BLaER1 (cell line): Measurements from ENCODE around the gene CIDEB.

Experiments used
- H3K27ac ChIP-seq: shearing (Covaris generic); formaldehyde crosslinking; 2 replicates; pipeline ENCODE4 v1.8.1; 2022
- H3K27me3 ChIP-seq: shearing (Covaris generic); formaldehyde crosslinking; 2 replicates; pipeline ENCODE4 v1.8.1; 2022
- H3K36me3 ChIP-seq: shearing (Covaris generic); formaldehyde crosslinking; 2 replicates; pipeline ENCODE4 v1.8.1; 2022
- H3K4me1 ChIP-seq: shearing (Covaris generic); formaldehyde crosslinking; 2 replicates; pipeline ENCODE4 v1.8.1; 2022
- H3K4me2 ChIP-seq: shearing (Covaris generic); formaldehyde crosslinking; 2 replicates; pipeline ENCODE4 v1.8.1; 2022
- H3K4me3 ChIP-seq: shearing (Covaris generic); formaldehyde crosslinking; 2 replicates; pipeline ENCODE4 v1.8.1; 2022
- H3K9ac ChIP-seq: shearing (Covaris generic); formaldehyde crosslinking; 2 replicates; pipeline ENCODE4 v1.8.1; 2022
- H3K9me3 ChIP-seq: shearing (Covaris generic); formaldehyde crosslinking; 2 replicates; pipeline ENCODE4 v1.8.1; 2022
- H4K20me1 ChIP-seq: shearing (Covaris generic); formaldehyde crosslinking; 2 replicates; pipeline ENCODE4 v1.8.1; 2022
- Cebpa-rat ChIP-seq: shearing (Covaris generic); IDR thresholded peaks from 2 replicates; pipeline ENCODE4 v1.8.1; 2022

CIDEB gene

GRCh38 chr14:24325041-24325530 is 17.3 kb upstream of the CIDEB start:
- Histone ChIP-seq H3K4me2 (peak overlapping the region; percentile 61), H4K20me1 (no peaks in the 10 kb centered on the region), H3K27ac (no peak overlapping the region), H3K9ac (no peak overlapping the region), H3K9me3 (no peaks in the 10 kb centered on the region), H3K27me3 (no peaks in the 10 kb centered on the region), H3K36me3 (no peaks in the 10 kb centered on the region), H3K4me1 (peaks cover 59% of the 10 kb centered on the region), H3K4me3 (no peak overlapping the region)
- TF ChIP-seq Cebpa-rat = no peak

- Histone ChIP-seq H3K9me3 (no peaks in the 10 kb centered on the region), H3K4me1 (peaks cover 49% of the 10 kb centered on the region), H3K9ac (no peak overlapping the region), H3K4me3 (no peak overlapping the region), H3K27ac (no peak overlapping the region), H3K27me3 (no peaks in the 10 kb centered on the region), H3K36me3 (no peaks in the 10 kb centered on the region), H3K4me2 (no peak overlapping the region), H4K20me1 (no peaks in the 10 kb centered on the region)
- no peak for TF ChIP-seq Cebpa-rat
These were observed 16.2 kb upstream of the CIDEB start for GRCh38 chr14:24324024-24324423.

- H3K36me3 ChIP-seq = no peaks in the 10 kb centered on the region
- no peaks in the 10 kb centered on the region for H3K9me3 ChIP-seq
- H3K27me3 ChIP-seq = no peaks in the 10 kb centered on the region
- no peaks in the 10 kb centered on the region for H4K20me1 ChIP-seq
- no peak overlapping the region for H3K4me2 ChIP-seq
- TF ChIP-seq Cebpa-rat = no peak
- peaks cover 43% of the 10 kb centered on the region for H3K4me1 ChIP-seq
- no peak overlapping the region for H3K9ac ChIP-seq
- H3K4me3 ChIP-seq = no peak overlapping the region
- no peak overlapping the region for H3K27ac ChIP-seq
These were observed 15.6 kb upstream of the CIDEB start for GRCh38 chr14:24323341-24323740.

- no peak for TF ChIP-seq Cebpa-rat
- H3K4me2 ChIP-seq = peak overlapping the region; percentile 28
These were observed 14.9 kb upstream of the CIDEB start for GRCh38 chr14:24322672-24323071.

GRCh38 chr14:24321212-24321975 is 13.6 kb upstream of the CIDEB start:
- Histone ChIP-seq H3K9ac (no peak overlapping the region), H3K4me2 (no peak overlapping the region), H3K4me1 (peaks cover 27% of the 10 kb centered on the region), H3K9me3 (no peaks in the 10 kb centered on the region), H3K27ac (no peak overlapping the region), H4K20me1 (no peaks in the 10 kb centered on the region), H3K4me3 (no peak overlapping the region), H3K27me3 (no peaks in the 10 kb centered on the region), H3K36me3 (peaks cover 1% of the 10 kb centered on the region; the same call in 1 of the 2 replicates)
- TF ChIP-seq Cebpa-rat = no peak

More at GRCh38 chr14:24322672-24323071, 14.9 kb upstream of the CIDEB start:
- H3K36me3 ChIP-seq = no peaks in the 10 kb centered on the region
- H3K9ac ChIP-seq = no peak overlapping the region
- H4K20me1 ChIP-seq = no peaks in the 10 kb centered on the region
- no peaks in the 10 kb centered on the region for H3K9me3 ChIP-seq
- H3K27ac ChIP-seq = no peak overlapping the region
- H3K27me3 ChIP-seq = no peaks in the 10 kb centered on the region
- H3K4me1 ChIP-seq = peaks cover 40% of the 10 kb centered on the region
- H3K4me3 ChIP-seq = no peak overlapping the region

GRCh38 chr14:24317141-24317928 is 9.6 kb upstream of the CIDEB start:
- H3K9ac ChIP-seq = no peak overlapping the region
- H3K4me3 ChIP-seq = no peak overlapping the region
- H3K4me1 ChIP-seq = peaks cover 36% of the 10 kb centered on the region
- no peaks in the 10 kb centered on the region for H3K9me3 ChIP-seq
- H3K36me3 ChIP-seq = peaks cover 13% of the 10 kb centered on the region
- no peak overlapping the region for H3K27ac ChIP-seq
- no peak for TF ChIP-seq Cebpa-rat
- no peaks in the 10 kb centered on the region for H3K27me3 ChIP-seq
- no peak overlapping the region for H3K4me2 ChIP-seq
- H4K20me1 ChIP-seq = no peaks in the 10 kb centered on the region

- H4K20me1 ChIP-seq = no peaks in the 10 kb centered on the region
- H3K4me2 ChIP-seq = no peak overlapping the region
- H3K4me3 ChIP-seq = no peak overlapping the region
- no peak overlapping the region for H3K9ac ChIP-seq
- H3K36me3 ChIP-seq = peaks cover 13% of the 10 kb centered on the region
- H3K27ac ChIP-seq = no peak overlapping the region
- no peaks in the 10 kb centered on the region for H3K27me3 ChIP-seq
- no peaks in the 10 kb centered on the region for H3K9me3 ChIP-seq
- TF ChIP-seq Cebpa-rat = no peak
- H3K4me1 ChIP-seq = peaks cover 43% of the 10 kb centered on the region
These were observed 8.8 kb upstream of the CIDEB start for GRCh38 chr14:24316597-24316950.

GRCh38 chr14:24315807-24316596 is 8.2 kb upstream of the CIDEB start:
- TF ChIP-seq Cebpa-rat = no peak
- peaks cover 49% of the 10 kb centered on the region for H3K4me1 ChIP-seq
- no peak overlapping the region for H3K9ac ChIP-seq
- H3K27me3 ChIP-seq = no peaks in the 10 kb centered on the region
- no peaks in the 10 kb centered on the region for H4K20me1 ChIP-seq
- H3K36me3 ChIP-seq = peaks cover 13% of the 10 kb centered on the region
- no peak overlapping the region for H3K4me3 ChIP-seq
- no peaks in the 10 kb centered on the region for H3K9me3 ChIP-seq
- H3K27ac ChIP-seq = no peak overlapping the region
- H3K4me2 ChIP-seq = no peak overlapping the region

- H3K36me3 ChIP-seq = peaks cover 13% of the 10 kb centered on the region
- H3K4me2 ChIP-seq = peak overlapping the region; percentile 96
- peak overlapping the region; percentile 94 for H3K27ac ChIP-seq
- H3K9ac ChIP-seq = no peak overlapping the region
- no peak for TF ChIP-seq Cebpa-rat
- no peak overlapping the region for H3K4me3 ChIP-seq
- peaks cover under 1% of the 10 kb centered on the region; the same call in 1 of the 2 replicates for H4K20me1 ChIP-seq
- no peaks in the 10 kb centered on the region for H3K9me3 ChIP-seq
- no peaks in the 10 kb centered on the region for H3K27me3 ChIP-seq
- peaks cover 56% of the 10 kb centered on the region for H3K4me1 ChIP-seq
These were observed 7.5 kb upstream of the CIDEB start for GRCh38 chr14:24315243-24315806.
